ENCODE results near the gene CARD11. TPM values are rescaled to one million over a fixed set of nuclear protein-coding genes. Genes with fewer than 3 reads are reported as not detected.

The CARD11 gene
- total and polyA plus RNA-seq, 3 donors from 2014 or later = 2.9 to 3.9 (median 3.2) TPM

- TF ChIP-seq CTCF (IDR thresholded peaks at IDR 0.05) = no peak
- TF ChIP-seq POLR2A (IDR thresholded peaks at IDR 0.05) = no peak
- Histone ChIP-seq H3K27me3 (no peaks in the 10 kb centered on the region), H3K36me3 (ENCODE audit: low read depth, missing control alignments) (no peaks in the 10 kb centered on the region), H3K27ac (no peak overlapping the region), H3K4me1 (no peaks in the 10 kb centered on the region), H3K4me3 (no peak overlapping the region), H3K9me3 (no peaks in the 10 kb centered on the region)
- no peak for DNase-seq
- 93% methylated on average over 10 to 13 of the region's 13 CpGs for WGBS, 2 donors
- intact Hi-C loops (cut with DNase I; ENCODE audit: low total_unique reads) = no loop called here
Measured at GRCh38 chr7:2974093-2974819, 69.4 kb downstream of the CARD11 start.

GRCh38 chr7:2972835-2973161 lies 70.9 kb downstream of the CARD11 start:
- no peaks in the 10 kb centered on the region for H3K4me1 ChIP-seq
- TF ChIP-seq POLR2A (IDR thresholded peaks at IDR 0.05) (no peak), CTCF (IDR thresholded peaks at IDR 0.05) (no peak)
- H3K27ac ChIP-seq = no peak overlapping the region
- no peaks in the 10 kb centered on the region for H3K27me3 ChIP-seq
- H3K36me3 ChIP-seq (ENCODE audit: low read depth, missing control alignments) = no peaks in the 10 kb centered on the region
- WGBS, 2 donors = 88 to 92% methylated on average over 8 to 10 of the region's 10 CpGs
- DNase-seq = peak; percentile 6
- no peak overlapping the region for H3K4me3 ChIP-seq
- no peaks in the 10 kb centered on the region for H3K9me3 ChIP-seq
- intact Hi-C loops (cut with DNase I; ENCODE audit: low total_unique reads) = no loop called here

GRCh38 chr7:2971914-2972834 lies 71.5 kb downstream of the CARD11 start:
- H3K4me3 ChIP-seq = no peak overlapping the region
- 62 to 63% methylated on average over 7 of the region's 7 CpGs for WGBS, 2 donors
- DNase-seq = peak; percentile 4
- intact Hi-C loops (cut with DNase I; ENCODE audit: low total_unique reads) = no loop called here
- H3K27ac ChIP-seq = no peak overlapping the region
- no peaks in the 10 kb centered on the region for H3K4me1 ChIP-seq
- no peaks in the 10 kb centered on the region for H3K36me3 ChIP-seq (ENCODE audit: low read depth, missing control alignments)
- TF ChIP-seq POLR2A (IDR thresholded peaks at IDR 0.05) = no peak
- no peak for TF ChIP-seq CTCF (IDR thresholded peaks at IDR 0.05)
- H3K27me3 ChIP-seq = no peaks in the 10 kb centered on the region
- no peaks in the 10 kb centered on the region for H3K9me3 ChIP-seq

- no peak for TF ChIP-seq POLR2A (IDR thresholded peaks at IDR 0.05)
- no peak for TF ChIP-seq CTCF (IDR thresholded peaks at IDR 0.05)
- H3K27me3 ChIP-seq = no peaks in the 10 kb centered on the region
- intact Hi-C loops (cut with DNase I; ENCODE audit: low total_unique reads) = no loop called here
- no peak for DNase-seq
- H3K4me3 ChIP-seq = no peak overlapping the region
- H3K9me3 ChIP-seq = no peaks in the 10 kb centered on the region
- H3K36me3 ChIP-seq (ENCODE audit: low read depth, missing control alignments) = no peaks in the 10 kb centered on the region
- H3K27ac ChIP-seq = no peak overlapping the region
- 82% methylated on average over 11 of the region's 11 CpGs for WGBS, 2 donors
- H3K4me1 ChIP-seq = no peaks in the 10 kb centered on the region
Measured at GRCh38 chr7:2970861-2971260, 72.8 kb downstream of the CARD11 start.

Measured in testis (tissue), 3 donors.